CD4-positive, CD25-positive, alpha-beta regulatory T cell (primary cell): ENCODE results near the gene ITSN1. TPM values are rescaled to one million over a fixed set of nuclear protein-coding genes. Genes with fewer than 3 reads are reported as not detected.

Experiments used
- ATAC-seq, 2 donors: fragments of 150-1000 bp; cut with Tn5 transposase; one replicate each; pipeline ENCODE4 v1.10.0; 2021; ENCODE audit warnings: low read depth in 2 of 2, moderate number of reproducible peaks in 2 of 2, moderate library complexity in 1 of 2
- DNase-seq, 3 donors: peaks; one replicate each; pipeline versions ENCODE4 v3.0.0 to v3.0.0-alpha.2; 2012 to 2022; ENCODE audit warnings: mixed read lengths in 1 of 3
- H3K27ac ChIP-seq: one replicate; pipeline ENCODE4 v1.7.0; 2013; ENCODE audit warnings: mild to moderate bottlenecking, low read length; ENCODE audit not compliant: insufficient read depth, poor library complexity, severe bottlenecking
- H3K27me3 ChIP-seq: one replicate; pipeline ENCODE4 v1.7.0; 2013; ENCODE audit warnings: low read length; ENCODE audit not compliant: control insufficient read depth, insufficient read depth
- H3K36me3 ChIP-seq: one replicate; pipeline ENCODE4 v1.7.0; 2013; ENCODE audit warnings: mild to moderate bottlenecking, low read length, moderate library complexity; ENCODE audit not compliant: control insufficient read depth, insufficient read depth
- H3K4me1 ChIP-seq: 2 replicates; pipeline ENCODE4 v1.7.0; 2013; ENCODE audit warnings: mild to moderate bottlenecking, low read length; ENCODE audit not compliant: insufficient read depth, control insufficient read depth, poor library complexity, severe bottlenecking
- H3K4me3 ChIP-seq: one replicate; pipeline ENCODE4 v1.7.0; 2013; ENCODE audit warnings: low read depth, mild to moderate bottlenecking, low read length, moderate library complexity
- H3K9me3 ChIP-seq, 2 experiments: 1 replicate in 1 of 2; 2 replicates in 1 of 2; pipeline ENCODE4 v1.7.0; 2013; ENCODE audit warnings: low read length in 2 of 2, mild to moderate bottlenecking in 1 of 2, moderate library complexity in 1 of 2; ENCODE audit not compliant: control insufficient read depth in 2 of 2
- H3K27ac Mint-ChIP-seq, 3 donors: one replicate each; pipeline ENCODE4 v1.8.0; 2020 to 2022; ENCODE audit warnings: mild to moderate bottlenecking in 3 of 3, mixed read lengths in 3 of 3, moderate library complexity in 2 of 3
- H3K27me3 Mint-ChIP-seq: one replicate; pipeline ENCODE4 v1.8.0; 2022; ENCODE audit warnings: mild to moderate bottlenecking, mixed read lengths
- H3K36me3 Mint-ChIP-seq: one replicate; pipeline ENCODE4 v1.8.0; 2020; ENCODE audit warnings: mixed read lengths
- H3K4me1 Mint-ChIP-seq, 4 donors: one replicate each; pipeline ENCODE4 v1.8.0; 2020 to 2022; ENCODE audit warnings: mixed read lengths in 4 of 4, mild to moderate bottlenecking in 1 of 4
- H3K4me3 Mint-ChIP-seq, 4 donors: one replicate each; pipeline ENCODE4 v1.8.0; 2020 to 2022; ENCODE audit warnings: mild to moderate bottlenecking in 4 of 4, mixed read lengths in 4 of 4, moderate library complexity in 3 of 4
- H3K9me3 Mint-ChIP-seq, 7 donors: one replicate each; pipeline ENCODE4 v1.8.0; 2020 to 2022; ENCODE audit warnings: mixed read lengths in 7 of 7, mild to moderate bottlenecking in 3 of 7, moderate library complexity in 2 of 7
- polyA plus RNA-seq, 4 donors: library from polyadenylated mRNA; unstranded; fragments of 300-500 nt; fragmentation: Illumina TruSeq; gene quantifications; one replicate each; pipeline ENCODE4 v1.2.3, GENCODE V29; 2021
- total RNA-seq: library from RNA; stranded (reverse); gene quantifications from one replicate; pipeline ENCODE4 v1.2.3, GENCODE V29; 2022

ITSN1 gene
- total and polyA plus RNA-seq, 5 donors from 2014 or later, result 0.17 to 1.1 (median 0.44) TPM

DNA sequence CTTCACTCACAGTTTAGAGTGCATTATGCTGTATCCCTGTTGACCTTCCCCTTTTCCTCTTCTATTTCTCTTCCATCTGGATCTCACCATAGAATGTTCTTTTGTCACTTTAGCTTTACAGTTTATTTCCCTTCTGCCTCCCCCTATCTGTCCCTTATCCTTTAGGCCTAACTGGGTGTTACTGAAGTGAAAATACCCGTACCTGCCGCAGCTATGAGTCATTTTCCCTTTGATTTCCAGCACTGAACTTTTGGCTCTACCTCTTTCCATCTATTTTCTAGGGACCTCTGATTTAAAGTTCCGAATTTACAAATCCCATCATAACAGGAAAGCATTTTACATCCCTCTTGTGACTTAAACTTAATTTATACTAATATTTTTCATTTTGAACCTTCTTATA, 19.7 kb downstream of the ITSN1 start:
- ATAC-seq, result no peak
- H3K36me3 ChIP-seq, result no peaks in the 10 kb centered on the region
- no peak overlapping the region for H3K27ac Mint-ChIP-seq
- H3K4me1 Mint-ChIP-seq, result no peaks in the 10 kb centered on the region
- DNase-seq, result no peak
- H3K4me1 ChIP-seq, result no peaks in the 10 kb centered on the region
- H3K4me3 Mint-ChIP-seq, result no peak overlapping the region
- no peak overlapping the region for H3K4me3 ChIP-seq
- H3K27me3 Mint-ChIP-seq, result peaks cover 17% of the 10 kb centered on the region
- peaks cover 4% of the 10 kb centered on the region for H3K27me3 ChIP-seq
- H3K27ac ChIP-seq, result no peak overlapping the region
- H3K36me3 Mint-ChIP-seq, result no peaks in the 10 kb centered on the region
- peaks cover 0 to 5% (median 0%) of the 10 kb centered on the region in 7 donors for H3K9me3 Mint-ChIP-seq
- H3K9me3 ChIP-seq, result no peaks in the 10 kb centered on the region

GRCh38 chr21:33663241-33663640, 20.9 kb downstream of the ITSN1 start:
- Histone ChIP-seq H3K9me3 (no peaks in the 10 kb centered on the region), H3K36me3 (no peaks in the 10 kb centered on the region), H3K27ac (no peak overlapping the region), H3K4me1 (no peaks in the 10 kb centered on the region), H3K27me3 (peaks cover 2% of the 10 kb centered on the region), H3K4me3 (no peak overlapping the region)
- no peak overlapping the region for H3K27ac Mint-ChIP-seq
- H3K4me3 Mint-ChIP-seq, result no peak overlapping the region
- ATAC-seq, result no peak
- H3K36me3 Mint-ChIP-seq, result no peaks in the 10 kb centered on the region
- peaks cover 23% of the 10 kb centered on the region for H3K27me3 Mint-ChIP-seq
- peaks cover 0 to 5% (median 0%) of the 10 kb centered on the region in 7 donors for H3K9me3 Mint-ChIP-seq
- no peaks in the 10 kb centered on the region for H3K4me1 Mint-ChIP-seq
- no peak for DNase-seq

- Mint-ChIP-seq H3K9me3 (peaks cover 0 to 5% (median 0%) of the 10 kb centered on the region in 7 donors), H3K27me3 (peaks cover 18% of the 10 kb centered on the region), H3K36me3 (no peaks in the 10 kb centered on the region), H3K4me3 (no peak overlapping the region), H3K27ac (no peak overlapping the region), H3K4me1 (no peaks in the 10 kb centered on the region)
- no peaks in the 10 kb centered on the region for H3K36me3 ChIP-seq
- H3K4me3 ChIP-seq, result no peak overlapping the region
- no peaks in the 10 kb centered on the region for H3K4me1 ChIP-seq
- DNase-seq, result no peak
- ATAC-seq, result no peak
- no peaks in the 10 kb centered on the region for H3K9me3 ChIP-seq
- H3K27me3 ChIP-seq, result peaks cover 2% of the 10 kb centered on the region
- no peak overlapping the region for H3K27ac ChIP-seq
Observed at GRCh38 chr21:33664135-33664534, 21.8 kb downstream of the ITSN1 start.

DNA sequence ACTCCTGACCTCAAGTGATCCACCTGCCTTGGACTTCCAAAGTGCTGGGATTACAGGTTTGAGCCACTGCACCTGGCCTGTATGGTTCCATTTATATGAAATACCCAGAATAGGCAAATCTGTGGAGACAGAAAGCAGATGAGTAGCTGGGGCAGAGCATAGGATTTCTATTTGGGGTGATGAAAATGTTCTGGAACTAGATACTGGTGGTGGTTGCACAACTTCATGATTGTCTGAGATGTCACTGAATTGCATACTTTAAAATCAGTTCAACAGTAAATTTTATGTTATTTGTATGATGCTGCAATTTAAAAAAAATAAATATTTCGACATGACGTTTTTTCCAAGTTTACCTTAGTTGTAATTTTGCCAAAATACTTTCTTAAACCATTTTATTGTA, 23.9 kb downstream of the ITSN1 start:
- Mint-ChIP-seq H3K4me1 (no peaks in the 10 kb centered on the region), H3K27ac (no peak overlapping the region), H3K27me3 (peaks cover 18% of the 10 kb centered on the region), H3K4me3 (no peak overlapping the region), H3K36me3 (no peaks in the 10 kb centered on the region), H3K9me3 (peaks cover 0 to 5% (median 0%) of the 10 kb centered on the region in 7 donors)
- ATAC-seq (no peak), DNase-seq (no peak)
- no peaks in the 10 kb centered on the region for H3K36me3 ChIP-seq
- no peak overlapping the region for H3K27ac ChIP-seq
- no peak overlapping the region for H3K4me3 ChIP-seq
- no peaks in the 10 kb centered on the region for H3K4me1 ChIP-seq
- no peaks in the 10 kb centered on the region for H3K9me3 ChIP-seq
- peaks cover 2% of the 10 kb centered on the region for H3K27me3 ChIP-seq

- DNase-seq (no peak), ATAC-seq (no peak)
- Histone ChIP-seq H3K4me3 (no peak overlapping the region), H3K27me3 (peaks cover under 1% of the 10 kb centered on the region), H3K9me3 (no peaks in the 10 kb centered on the region), H3K27ac (no peak overlapping the region), H3K4me1 (no peaks in the 10 kb centered on the region), H3K36me3 (no peaks in the 10 kb centered on the region)
- Mint-ChIP-seq H3K9me3 (no peaks in the 10 kb centered on the region), H3K36me3 (no peaks in the 10 kb centered on the region), H3K27me3 (peaks cover 18% of the 10 kb centered on the region), H3K4me1 (no peaks in the 10 kb centered on the region), H3K4me3 (no peak overlapping the region), H3K27ac (no peak overlapping the region)
Observed at GRCh38 chr21:33667636-33668035, 25.3 kb downstream of the ITSN1 start.

DNA sequence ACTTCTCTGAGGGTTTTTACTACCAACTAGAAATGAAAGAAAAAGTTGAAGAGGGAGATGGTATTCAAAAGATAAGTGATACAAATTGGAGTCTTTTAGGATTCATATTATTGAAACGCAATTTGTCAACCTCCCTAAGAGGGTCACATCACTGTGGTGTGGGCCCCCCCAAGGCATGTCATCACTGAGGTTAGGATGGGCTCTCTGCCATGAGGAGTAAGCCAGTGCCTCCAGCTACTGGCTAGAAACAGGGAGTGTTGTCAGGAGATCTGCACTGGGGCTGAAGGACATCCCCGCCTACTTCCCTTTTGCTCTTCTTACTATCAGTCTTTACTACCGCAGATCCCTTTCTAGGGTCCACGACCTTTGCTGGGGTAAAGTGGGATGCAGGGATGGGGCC, 25.9 kb downstream of the ITSN1 start:
- no peak overlapping the region for H3K27ac Mint-ChIP-seq
- Histone ChIP-seq H3K4me1 (no peaks in the 10 kb centered on the region), H3K4me3 (no peak overlapping the region), H3K36me3 (no peaks in the 10 kb centered on the region), H3K27ac (no peak overlapping the region), H3K9me3 (no peaks in the 10 kb centered on the region), H3K27me3 (no peaks in the 10 kb centered on the region)
- H3K4me1 Mint-ChIP-seq, result no peaks in the 10 kb centered on the region
- ATAC-seq, result no peak
- H3K4me3 Mint-ChIP-seq, result no peak overlapping the region
- H3K9me3 Mint-ChIP-seq, result no peaks in the 10 kb centered on the region
- H3K27me3 Mint-ChIP-seq, result peaks cover 22% of the 10 kb centered on the region
- no peak for DNase-seq
- H3K36me3 Mint-ChIP-seq, result no peaks in the 10 kb centered on the region

GRCh38 chr21:33668620-33669019, 26.3 kb downstream of the ITSN1 start:
- Mint-ChIP-seq H3K27ac (no peak overlapping the region), H3K36me3 (no peaks in the 10 kb centered on the region), H3K27me3 (peaks cover 25% of the 10 kb centered on the region), H3K4me3 (no peak overlapping the region), H3K9me3 (no peaks in the 10 kb centered on the region), H3K4me1 (no peaks in the 10 kb centered on the region)
- no peaks in the 10 kb centered on the region for H3K36me3 ChIP-seq
- H3K9me3 ChIP-seq, result no peaks in the 10 kb centered on the region
- ATAC-seq (no peak), DNase-seq (no peak)
- no peaks in the 10 kb centered on the region for H3K4me1 ChIP-seq
- no peak overlapping the region for H3K27ac ChIP-seq
- no peaks in the 10 kb centered on the region for H3K27me3 ChIP-seq
- H3K4me3 ChIP-seq, result no peak overlapping the region

- no peaks in the 10 kb centered on the region for H3K9me3 ChIP-seq
- no peaks in the 10 kb centered on the region for H3K4me1 ChIP-seq
- DNase-seq (no peak), ATAC-seq (no peak)
- H3K4me3 ChIP-seq, result no peak overlapping the region
- no peaks in the 10 kb centered on the region for H3K4me1 Mint-ChIP-seq
- no peaks in the 10 kb centered on the region for H3K27me3 ChIP-seq
- H3K36me3 ChIP-seq, result no peaks in the 10 kb centered on the region
- H3K9me3 Mint-ChIP-seq, result no peaks in the 10 kb centered on the region
- H3K27me3 Mint-ChIP-seq, result peaks cover 25% of the 10 kb centered on the region
- H3K4me3 Mint-ChIP-seq, result no peak overlapping the region
- H3K27ac Mint-ChIP-seq, result no peak overlapping the region
- H3K36me3 Mint-ChIP-seq, result no peaks in the 10 kb centered on the region
- no peak overlapping the region for H3K27ac ChIP-seq
Observed at GRCh38 chr21:33670076-33670978, 28.0 kb downstream of the ITSN1 start.
